Mesothelial cell of epicardium (in vitro differentiated cells): ENCODE results near the gene IGSF9B. TPM values are rescaled to one million over a fixed set of nuclear protein-coding genes. Genes with fewer than 3 reads are reported as not detected.

ENCODE experiments used
- DNase-seq, 2 experiments: peaks; one replicate each; pipeline ENCODE4 v3.0.0; 2021; ENCODE audit warnings: low spot score in 2 of 2; ENCODE audit not compliant: unreplicated experiment in 2 of 2
- H3K27ac Mint-ChIP-seq: 2 replicates; pipeline ENCODE4 v1.8.0; 2021; ENCODE audit warnings: mixed read lengths
- H3K27me3 Mint-ChIP-seq: 2 replicates; pipeline ENCODE4 v1.8.0; 2021; ENCODE audit warnings: low read depth, mixed read lengths
- H3K36me3 Mint-ChIP-seq: 2 replicates; pipeline ENCODE4 v1.8.0; 2021; ENCODE audit warnings: mixed read lengths
- H3K4me1 Mint-ChIP-seq: 2 replicates; pipeline ENCODE4 v1.8.0; 2021; ENCODE audit warnings: mixed read lengths
- H3K4me3 Mint-ChIP-seq: 2 replicates; pipeline ENCODE4 v1.8.0; 2021; ENCODE audit warnings: mild to moderate bottlenecking, moderate library complexity, mixed read lengths
- H3K9me3 Mint-ChIP-seq: 2 replicates; pipeline ENCODE4 v1.8.0; 2021; ENCODE audit warnings: mixed read lengths
- total RNA-seq: library from RNA; stranded (reverse); gene quantifications from 3 replicates; pipeline ENCODE4 v1.2.1, GENCODE V29; 2021
- TF ChIP-seq, protein P1 (sequence below): fragments of 200-600 bp; sonication (generic); IDR thresholded peaks from one replicate; pipeline ENCODE4 v1.5.0; 2021; ENCODE audit warnings: antibody characterized with exemption; ENCODE audit not compliant: unreplicated experiment

Gene IGSF9B
- total RNA-seq, 1 donor from 2014 or later, result 4.8 TPM

DNA sequence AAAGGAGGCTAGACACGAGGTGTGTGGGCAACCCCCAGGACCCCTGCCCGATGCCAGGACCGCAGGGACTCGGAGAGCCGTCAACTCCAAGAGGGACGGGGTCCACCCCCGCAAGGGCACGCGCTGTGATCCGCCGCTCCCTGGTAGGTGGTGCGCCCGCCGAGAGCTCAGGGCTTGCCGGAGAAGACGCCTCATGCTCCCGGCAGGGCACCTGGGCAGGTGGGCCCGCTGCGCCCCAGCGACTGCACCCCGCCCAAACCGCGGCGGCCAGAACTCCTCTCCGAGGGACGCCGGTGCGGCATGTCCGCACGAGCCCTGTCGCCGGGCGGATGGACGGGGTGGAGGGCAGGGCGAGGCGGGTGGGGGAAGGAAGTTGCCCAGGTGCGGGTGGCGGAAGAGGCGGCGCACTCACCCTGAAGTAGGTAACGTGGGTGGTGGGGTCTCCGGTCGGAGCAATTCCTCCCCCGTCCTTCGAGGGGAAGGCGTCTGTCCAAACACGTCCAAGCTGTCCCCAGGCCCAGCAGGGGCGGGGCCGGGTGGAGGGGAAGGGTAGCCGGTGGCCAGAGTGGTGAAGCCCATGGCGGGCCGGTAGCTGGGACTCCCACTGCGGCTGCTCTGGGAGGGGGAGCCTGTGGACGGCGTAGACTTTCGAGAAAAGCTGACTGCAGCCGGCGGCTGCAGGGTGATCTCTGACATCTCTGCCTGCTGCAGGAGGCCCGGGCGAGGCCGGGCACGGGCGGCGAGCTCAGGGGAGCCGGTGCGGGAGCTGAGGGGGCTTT, 37.2 kb downstream of the IGSF9B start:
- no peak overlapping the region for H3K27ac Mint-ChIP-seq
- H3K4me3 Mint-ChIP-seq, result no peak overlapping the region
- peaks cover 21% of the 10 kb centered on the region for H3K27me3 Mint-ChIP-seq
- TF ChIP-seq, protein P1, sequence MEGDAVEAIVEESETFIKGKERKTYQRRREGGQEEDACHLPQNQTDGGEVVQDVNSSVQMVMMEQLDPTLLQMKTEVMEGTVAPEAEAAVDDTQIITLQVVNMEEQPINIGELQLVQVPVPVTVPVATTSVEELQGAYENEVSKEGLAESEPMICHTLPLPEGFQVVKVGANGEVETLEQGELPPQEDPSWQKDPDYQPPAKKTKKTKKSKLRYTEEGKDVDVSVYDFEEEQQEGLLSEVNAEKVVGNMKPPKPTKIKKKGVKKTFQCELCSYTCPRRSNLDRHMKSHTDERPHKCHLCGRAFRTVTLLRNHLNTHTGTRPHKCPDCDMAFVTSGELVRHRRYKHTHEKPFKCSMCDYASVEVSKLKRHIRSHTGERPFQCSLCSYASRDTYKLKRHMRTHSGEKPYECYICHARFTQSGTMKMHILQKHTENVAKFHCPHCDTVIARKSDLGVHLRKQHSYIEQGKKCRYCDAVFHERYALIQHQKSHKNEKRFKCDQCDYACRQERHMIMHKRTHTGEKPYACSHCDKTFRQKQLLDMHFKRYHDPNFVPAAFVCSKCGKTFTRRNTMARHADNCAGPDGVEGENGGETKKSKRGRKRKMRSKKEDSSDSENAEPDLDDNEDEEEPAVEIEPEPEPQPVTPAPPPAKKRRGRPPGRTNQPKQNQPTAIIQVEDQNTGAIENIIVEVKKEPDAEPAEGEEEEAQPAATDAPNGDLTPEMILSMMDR, result no peak
- H3K36me3 Mint-ChIP-seq, result no peaks in the 10 kb centered on the region
- no peak for DNase-seq
- no peaks in the 10 kb centered on the region for H3K4me1 Mint-ChIP-seq
- no peaks in the 10 kb centered on the region for H3K9me3 Mint-ChIP-seq

DNA sequence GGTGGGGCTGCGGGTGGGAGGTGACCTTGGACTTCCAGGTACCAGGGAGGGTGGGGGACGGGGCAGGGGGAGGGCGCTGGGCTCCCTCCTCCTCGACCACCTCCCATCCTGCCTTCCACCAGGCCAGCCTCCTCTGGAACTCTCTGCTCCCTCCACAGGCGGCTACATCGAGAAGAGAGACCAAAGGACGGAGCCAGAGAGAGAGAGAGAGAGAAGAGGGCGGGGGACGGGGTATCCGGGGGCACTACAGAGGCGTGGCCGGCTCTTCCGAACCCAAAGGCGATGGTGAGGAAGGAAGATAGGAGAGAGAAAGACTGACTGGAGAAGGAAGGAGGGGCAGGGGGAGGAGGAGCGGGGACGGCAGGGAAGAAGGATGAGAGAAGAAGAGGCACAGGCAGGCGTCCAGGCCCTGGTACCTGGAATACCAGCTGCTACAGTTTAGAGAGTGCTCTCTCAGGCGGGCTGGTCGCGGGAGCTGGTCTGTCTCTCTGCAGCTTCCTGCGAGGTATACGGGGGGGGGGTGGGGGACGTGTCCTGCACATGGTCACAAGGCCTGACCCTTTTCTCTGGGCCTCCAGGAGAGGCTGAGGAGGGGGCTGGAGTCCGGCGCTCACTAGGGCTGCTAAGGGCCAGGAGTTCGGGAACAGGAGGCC, 38.0 kb downstream of the IGSF9B start:
- TF ChIP-seq, protein P1, result no peak

DNA sequence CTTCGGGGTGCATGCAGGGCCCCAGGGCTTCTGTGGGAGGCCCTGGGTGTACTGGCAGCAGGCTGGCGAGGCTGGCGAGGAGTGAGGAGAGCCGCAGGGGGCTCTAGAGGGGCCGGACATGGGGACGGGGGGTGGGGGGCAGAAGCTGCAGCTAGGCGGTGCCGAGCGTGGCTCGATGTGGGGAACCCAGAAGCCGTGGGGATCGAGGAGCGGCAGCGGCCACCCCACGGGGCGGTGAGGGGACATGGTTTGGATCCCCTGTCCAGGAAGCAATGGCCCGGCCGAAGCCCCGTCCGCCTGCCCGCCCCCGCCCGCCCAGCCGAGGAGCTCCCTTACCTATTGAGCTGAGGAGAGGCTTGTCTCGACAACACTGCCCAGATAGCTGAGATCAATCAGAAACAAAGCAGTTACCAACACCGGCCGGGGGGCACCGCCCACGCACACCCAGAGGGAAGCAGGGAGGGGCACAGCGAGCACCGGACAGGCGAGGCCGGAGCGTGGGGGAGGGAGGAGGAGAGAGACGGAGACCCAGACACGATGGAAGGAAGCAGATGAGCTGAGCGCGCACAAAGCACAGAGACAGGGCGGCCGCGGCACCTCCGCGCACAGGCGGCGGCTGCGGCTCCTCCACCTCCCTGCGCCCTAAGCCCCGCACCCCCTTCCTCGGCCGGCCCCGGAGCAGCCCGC, 38.7 kb downstream of the IGSF9B start:
- Mint-ChIP-seq H3K27ac (no peak overlapping the region), H3K9me3 (no peaks in the 10 kb centered on the region), H3K4me1 (no peaks in the 10 kb centered on the region), H3K4me3 (peak overlapping the region; percentile 55), H3K27me3 (peaks cover 21% of the 10 kb centered on the region), H3K36me3 (no peaks in the 10 kb centered on the region)
- no peak for DNase-seq
- TF ChIP-seq, protein P1, result no peak

More for the DNA sequence above, 38.0 kb downstream of the IGSF9B start:
- DNase-seq, result no peak
- H3K4me3 Mint-ChIP-seq, result peak overlapping the region; percentile 54
- H3K27me3 Mint-ChIP-seq, result peaks cover 21% of the 10 kb centered on the region
- no peaks in the 10 kb centered on the region for H3K4me1 Mint-ChIP-seq
- no peaks in the 10 kb centered on the region for H3K9me3 Mint-ChIP-seq
- no peak overlapping the region for H3K27ac Mint-ChIP-seq
- H3K36me3 Mint-ChIP-seq, result no peaks in the 10 kb centered on the region

DNA sequence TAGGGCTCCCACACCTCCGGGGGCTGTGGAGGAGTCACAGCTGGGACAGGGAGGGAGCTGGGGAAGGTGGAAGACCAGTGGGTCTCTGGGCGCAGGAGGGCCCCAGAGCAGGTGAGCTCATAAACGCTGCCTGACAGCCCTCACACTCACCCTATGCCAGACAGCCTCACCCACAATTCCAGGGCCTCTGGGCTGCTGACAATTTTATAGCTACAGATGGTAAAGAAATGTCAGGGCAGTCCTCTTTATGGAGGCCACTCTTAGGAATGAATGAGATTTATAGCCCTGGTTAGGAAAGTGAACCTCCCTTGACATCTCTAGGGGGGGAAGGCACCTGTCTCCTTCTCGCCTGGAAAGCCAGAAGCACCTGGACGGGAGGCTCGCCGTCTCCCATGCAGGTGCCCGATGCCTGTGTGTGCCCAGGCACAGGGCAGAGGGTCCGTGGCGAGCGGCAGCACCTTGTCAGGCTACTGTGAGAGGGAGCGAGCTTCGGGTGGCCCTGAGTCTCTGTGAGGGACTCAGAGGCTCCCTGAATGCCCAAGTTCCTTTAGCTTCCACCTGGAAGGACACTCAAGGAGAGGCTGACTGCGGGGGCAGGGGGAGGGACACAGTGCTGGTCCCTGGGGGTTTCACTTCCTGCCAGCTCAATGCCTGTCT, 39.9 kb downstream of the IGSF9B start:
- Mint-ChIP-seq H3K4me3 (no peak overlapping the region), H3K27ac (no peak overlapping the region), H3K36me3 (no peaks in the 10 kb centered on the region), H3K9me3 (no peaks in the 10 kb centered on the region), H3K27me3 (peaks cover 26% of the 10 kb centered on the region), H3K4me1 (no peaks in the 10 kb centered on the region)
- no peak for DNase-seq
- TF ChIP-seq, protein P1, result no peak

DNA sequence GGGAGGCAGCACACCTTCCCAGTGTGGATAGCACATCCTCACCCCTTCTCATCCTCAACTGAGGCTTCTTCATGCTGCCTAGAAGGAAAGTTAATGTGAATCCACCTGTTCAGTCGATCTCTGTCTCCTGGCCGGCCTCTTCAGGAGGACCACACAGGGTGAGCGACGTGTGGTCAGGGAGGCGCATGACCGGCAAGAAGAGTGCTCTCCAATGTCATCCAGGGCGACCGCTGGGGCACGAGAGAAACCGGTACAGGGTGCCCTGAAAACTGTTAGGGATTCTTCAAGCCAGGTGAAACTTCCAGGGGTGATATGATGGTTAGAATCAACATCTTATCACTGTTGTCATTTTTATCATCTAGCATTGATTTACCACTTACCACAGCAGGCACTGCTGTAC, 43.0 kb downstream of the IGSF9B start:
- Mint-ChIP-seq H3K27ac (no peak overlapping the region), H3K36me3 (no peaks in the 10 kb centered on the region), H3K4me3 (no peak overlapping the region), H3K4me1 (no peaks in the 10 kb centered on the region), H3K27me3 (peaks cover 24% of the 10 kb centered on the region), H3K9me3 (no peaks in the 10 kb centered on the region)
- TF ChIP-seq, protein P1, result no peak
- DNase-seq, result no peak
